Lower leg skin (tissue), 3 donors: ENCODE measurements around the gene KIF2A.

Source experiments
- CTCF ChIP-seq, 3 donors: fragments of 450-650 bp; IDR thresholded peaks; one replicate each; pipeline ENCODE4 v1.5.1; 2016; ENCODE audit warnings: antibody characterized with exemption in 3 of 3, mild to moderate bottlenecking in 3 of 3, moderate library complexity in 2 of 3
- POLR2A ChIP-seq, 2 donors: fragments of 450-650 bp; IDR thresholded peaks; one replicate each; pipeline ENCODE4 v1.6.1; 2016 to 2017; ENCODE audit warnings: antibody characterized with exemption in 2 of 2, mild to moderate bottlenecking in 1 of 2, moderate library complexity in 1 of 2

GRCh38 chr5:62326702-62327101 is 20.7 kb downstream of the KIF2A start:
- no peak for TF ChIP-seq CTCF (IDR thresholded peaks at IDR 0.05)
- no peak for TF ChIP-seq POLR2A (IDR thresholded peaks at IDR 0.05)
